Left ventricle myocardium inferior (tissue), 1 donor: ENCODE results near the gene CAVIN3. TPM values are rescaled to one million over a fixed set of nuclear protein-coding genes. Genes with fewer than 3 reads are reported as not detected.

Source experiments
- DNase-seq: peaks from one replicate; pipeline ENCODE4 v3.0.0-alpha.2; 2020
- H3K27ac ChIP-seq: fragments of 200-600 bp; replicated peaks from 2 replicates; pipeline ENCODE4 v1.8.0; 2021
- H3K27me3 ChIP-seq: fragments of 200-600 bp; 2 replicates; pipeline ENCODE4 v1.8.0; 2021; ENCODE audit warnings: low read depth
- H3K36me3 ChIP-seq: fragments of 200-600 bp; 2 replicates; pipeline ENCODE4 v1.8.0; 2021
- H3K4me1 ChIP-seq: fragments of 200-600 bp; 2 replicates; pipeline ENCODE4 v1.8.0; 2021
- H3K4me3 ChIP-seq: fragments of 200-600 bp; 2 replicates; pipeline ENCODE4 v1.8.0; 2021; ENCODE audit warnings: mild to moderate bottlenecking, moderate library complexity
- H3K9me3 ChIP-seq: fragments of 200-600 bp; replicated peaks from 2 replicates; pipeline ENCODE4 v1.8.0; 2021
- intact Hi-C: fragments of 100-400 bp; cut with micrococcal nuclease; formaldehyde crosslinking; loops from one replicate; pipeline ENCODE4 v1.11.0; 2022
- total RNA-seq: library from RNA; stranded (reverse); fragmentation: NEBNext Ultra II Directional; extraction: Animal tissue kit (Norgen Biotek cat#: 25700); gene quantifications from one replicate; pipeline ENCODE4 v1.2.1, GENCODE V29; 2021
- TF ChIP-seq, protein P1 (sequence below): fragments of 200-600 bp; IDR thresholded peaks from 2 replicates; pipeline ENCODE4 v1.8.0; 2021; ENCODE audit warnings: antibody characterized with exemption, mild to moderate bottlenecking, borderline replicate concordance
- donor health status: DM: no; HTN: yes; CAD: no; lungs with severe emphysema.

The CAVIN3 gene
- total RNA-seq, 1 donor from 2014 or later = 37.1 TPM

DNA sequence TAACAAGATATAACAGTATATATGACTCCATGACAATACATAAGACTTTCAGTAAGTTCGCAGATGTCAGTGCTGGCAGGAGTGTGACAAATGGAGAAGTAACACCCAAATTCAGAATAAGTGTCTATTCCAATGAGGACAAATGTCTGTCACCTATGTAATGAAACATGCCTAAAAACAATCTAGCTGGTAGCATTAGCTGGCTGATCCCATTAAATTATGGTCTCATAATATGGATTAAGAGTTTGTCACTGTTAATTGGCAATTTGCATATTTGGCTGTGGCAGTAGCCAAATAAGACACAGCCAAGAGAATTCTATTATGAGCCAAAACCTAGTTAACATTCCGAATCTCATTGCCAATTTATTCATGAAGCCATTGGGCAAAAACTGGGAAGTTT is 30.2 kb upstream of the CAVIN3 start:
- intact Hi-C loops = loop anchor here (5.0 to 10.0 kb wide), 2 partner anchors 96 to 328 kb away; partner anchors contain the start of gene CCKBR
- no peak overlapping the region for H3K4me3 ChIP-seq
- DNase-seq = no peak

DNA sequence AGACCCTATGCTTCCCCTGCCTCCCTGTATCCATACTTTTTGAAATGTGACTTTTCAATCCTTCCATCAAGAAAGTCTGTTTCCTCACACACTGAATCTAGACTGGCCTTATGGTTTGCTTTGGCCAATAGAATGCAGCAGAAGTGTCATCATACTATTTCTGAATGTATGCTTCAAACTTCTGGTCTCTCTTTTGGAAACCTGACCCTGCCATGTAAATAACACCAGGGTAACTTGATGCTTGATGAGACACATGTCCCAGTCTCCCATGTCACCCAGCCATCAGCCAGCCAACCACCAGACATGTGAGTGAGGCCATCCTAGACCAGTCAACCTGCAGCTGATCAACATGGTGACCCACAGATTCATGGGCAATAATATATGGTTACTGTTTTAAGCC is 29.7 kb upstream of the CAVIN3 start:
- no peak overlapping the region for H3K27ac ChIP-seq
- TF ChIP-seq, protein P1, sequence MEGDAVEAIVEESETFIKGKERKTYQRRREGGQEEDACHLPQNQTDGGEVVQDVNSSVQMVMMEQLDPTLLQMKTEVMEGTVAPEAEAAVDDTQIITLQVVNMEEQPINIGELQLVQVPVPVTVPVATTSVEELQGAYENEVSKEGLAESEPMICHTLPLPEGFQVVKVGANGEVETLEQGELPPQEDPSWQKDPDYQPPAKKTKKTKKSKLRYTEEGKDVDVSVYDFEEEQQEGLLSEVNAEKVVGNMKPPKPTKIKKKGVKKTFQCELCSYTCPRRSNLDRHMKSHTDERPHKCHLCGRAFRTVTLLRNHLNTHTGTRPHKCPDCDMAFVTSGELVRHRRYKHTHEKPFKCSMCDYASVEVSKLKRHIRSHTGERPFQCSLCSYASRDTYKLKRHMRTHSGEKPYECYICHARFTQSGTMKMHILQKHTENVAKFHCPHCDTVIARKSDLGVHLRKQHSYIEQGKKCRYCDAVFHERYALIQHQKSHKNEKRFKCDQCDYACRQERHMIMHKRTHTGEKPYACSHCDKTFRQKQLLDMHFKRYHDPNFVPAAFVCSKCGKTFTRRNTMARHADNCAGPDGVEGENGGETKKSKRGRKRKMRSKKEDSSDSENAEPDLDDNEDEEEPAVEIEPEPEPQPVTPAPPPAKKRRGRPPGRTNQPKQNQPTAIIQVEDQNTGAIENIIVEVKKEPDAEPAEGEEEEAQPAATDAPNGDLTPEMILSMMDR = no peak
- intact Hi-C loops = loop anchor here (5.0 to 10.0 kb wide), 2 partner anchors 95 to 328 kb away; partner anchors contain the start of gene CCKBR
- peaks cover 9% of the 10 kb centered on the region for H3K4me1 ChIP-seq
- DNase-seq = no peak
- no peak overlapping the region for H3K4me3 ChIP-seq
- H3K27me3 ChIP-seq = no peaks in the 10 kb centered on the region
- H3K9me3 ChIP-seq = no peaks in the 10 kb centered on the region
- H3K36me3 ChIP-seq = no peaks in the 10 kb centered on the region

More for the DNA sequence above, 30.2 kb upstream of the CAVIN3 start:
- H3K27me3 ChIP-seq = no peaks in the 10 kb centered on the region
- no peak overlapping the region for H3K27ac ChIP-seq
- peaks cover 9% of the 10 kb centered on the region for H3K4me1 ChIP-seq
- TF ChIP-seq, protein P1 = no peak
- no peaks in the 10 kb centered on the region for H3K9me3 ChIP-seq
- H3K36me3 ChIP-seq = no peaks in the 10 kb centered on the region

DNA sequence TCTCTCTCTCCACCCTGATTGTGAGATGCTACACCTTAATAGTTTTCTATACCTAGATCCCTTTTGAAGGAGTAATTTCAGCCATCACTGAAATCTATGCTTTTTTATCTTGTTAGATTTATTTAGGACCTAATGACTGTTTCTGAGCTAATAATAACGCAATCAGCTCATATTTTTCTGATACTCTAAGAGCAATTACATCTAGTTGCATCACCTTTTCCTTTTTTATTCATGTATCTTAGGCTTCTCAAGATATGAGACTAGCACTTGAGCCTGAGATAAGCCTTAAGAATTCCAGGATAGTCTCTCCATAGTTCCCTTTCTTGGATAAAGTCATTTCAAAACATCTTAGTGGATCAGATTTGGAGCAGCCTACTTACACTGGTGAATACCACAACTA is 25.1 kb upstream of the CAVIN3 start:
- no peak for DNase-seq
- TF ChIP-seq, protein P1 = no peak
- no peak overlapping the region for H3K27ac ChIP-seq

DNA sequence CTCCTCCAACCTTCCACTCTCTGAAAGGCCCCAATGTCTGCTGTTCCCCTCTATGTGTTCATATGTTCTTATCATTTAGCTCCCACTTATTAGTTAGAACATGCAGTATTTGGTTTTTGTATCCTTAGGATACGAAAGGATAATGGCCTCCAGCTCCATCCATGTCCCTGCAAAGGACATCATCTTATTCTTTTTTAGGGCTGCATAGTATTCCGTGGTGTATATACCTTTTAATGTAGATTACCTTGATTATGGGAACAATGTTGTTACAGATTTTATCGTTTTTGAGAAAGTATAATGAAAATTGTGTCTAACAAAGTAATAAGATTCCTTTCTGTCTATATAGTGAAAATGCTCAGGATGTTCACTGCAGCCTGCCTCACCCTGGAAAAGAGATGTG is 16.0 kb upstream of the CAVIN3 start:
- intact Hi-C loops = no loop called here
- Histone ChIP-seq H3K9me3 (no peaks in the 10 kb centered on the region), H3K27me3 (no peaks in the 10 kb centered on the region), H3K4me3 (no peak overlapping the region), H3K36me3 (peaks cover 24% of the 10 kb centered on the region), H3K27ac (no peak overlapping the region), H3K4me1 (peaks cover 15% of the 10 kb centered on the region)
- TF ChIP-seq, protein P1 = no peak
- DNase-seq = no peak

More for the DNA sequence above, 25.1 kb upstream of the CAVIN3 start:
- intact Hi-C loops = no loop called here
- Histone ChIP-seq H3K27me3 (no peaks in the 10 kb centered on the region), H3K9me3 (no peaks in the 10 kb centered on the region), H3K36me3 (no peaks in the 10 kb centered on the region), H3K4me3 (no peak overlapping the region), H3K4me1 (no peaks in the 10 kb centered on the region)

DNA sequence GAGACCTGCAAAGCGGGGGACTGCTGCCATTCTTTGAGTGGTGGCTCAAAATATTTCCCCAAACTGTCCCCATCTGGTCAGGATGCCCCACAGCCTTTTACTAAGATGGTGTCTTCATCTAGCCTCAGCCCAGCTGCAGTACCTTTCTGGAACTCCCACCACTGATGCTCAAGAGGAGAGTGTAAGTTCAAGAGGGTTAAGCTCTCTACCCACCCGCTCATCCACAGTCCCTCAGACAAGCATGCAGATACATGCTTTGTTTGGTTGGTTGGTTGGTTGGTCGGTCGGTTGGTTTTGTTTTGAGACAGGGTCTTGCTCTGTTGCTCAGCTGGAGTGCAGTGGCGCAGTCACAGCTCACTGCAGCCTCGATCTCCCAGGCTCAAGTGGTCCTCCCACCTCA is 14.5 kb upstream of the CAVIN3 start:
- H3K4me1 ChIP-seq = peaks cover 15% of the 10 kb centered on the region

More for the DNA sequence above, 14.5 kb upstream of the CAVIN3 start:
- TF ChIP-seq, protein P1 = no peak
- no peak overlapping the region for H3K4me3 ChIP-seq
- peaks cover 31% of the 10 kb centered on the region for H3K36me3 ChIP-seq
- intact Hi-C loops = no loop called here
- DNase-seq = no peak
- no peaks in the 10 kb centered on the region for H3K9me3 ChIP-seq
- H3K27me3 ChIP-seq = no peaks in the 10 kb centered on the region
- no peak overlapping the region for H3K27ac ChIP-seq
